HUDEP-2 (cell line): ENCODE measurements around the gene FAM118B.
A peak's percentile ranks its signal among the peaks of the same experiment; 100 is the strongest.

ENCODE experiments used
- DNase-seq, 76 experiments: peaks; one replicate each; lab custom pipeline; 2025; ENCODE audit not compliant: unreplicated experiment in 76 of 76; lab: John Stamatoyannopoulos, UW

The FAM118B gene

GRCh38 chr11:126211236-126212088, at the start of gene FAM118B, which contains the start of gene RPUSD4:
Gene FAM118B (plus strand): TSS chr11:126211782. CDS start chr11:126235002, 23,220 bp downstream.
Gene RPUSD4 (minus strand): TSS chr11:126211650. CDS start chr11:126211638, 12 bp downstream.
- peak in 75 of 76 experiments; percentile 42 to 98 (median 94) for DNase-seq

- no peak for DNase-seq
These were observed 49.1 kb upstream of the FAM118B start for GRCh38 chr11:126162306-126163030.

- no peak for DNase-seq
These were observed 48.4 kb upstream of the FAM118B start for GRCh38 chr11:126163074-126163700.

- DNase-seq, result no peak
These were observed 47.8 kb upstream of the FAM118B start for GRCh38 chr11:126163779-126164178.

GRCh38 chr11:126164781-126165180, 46.8 kb upstream of the FAM118B start:
- DNase-seq, result no peak

- DNase-seq, result no peak
These were observed 46.3 kb upstream of the FAM118B start for GRCh38 chr11:126165311-126165720.

GRCh38 chr11:126165757-126166156, 45.8 kb upstream of the FAM118B start:
- DNase-seq, result no peak

GRCh38 chr11:126166413-126166812, 45.2 kb upstream of the FAM118B start:
- no peak for DNase-seq

GRCh38 chr11:126167488-126167887, 44.1 kb upstream of the FAM118B start:
- DNase-seq, result no peak

- no peak for DNase-seq
These were observed 42.3 kb upstream of the FAM118B start for GRCh38 chr11:126169291-126169690.

GRCh38 chr11:126172596-126173038, 39.0 kb upstream of the FAM118B start:
- no peak for DNase-seq

- no peak for DNase-seq
These were observed 38.3 kb upstream of the FAM118B start for GRCh38 chr11:126173257-126173656.

GRCh38 chr11:126174816-126175215, 36.8 kb upstream of the FAM118B start:
- no peak for DNase-seq

GRCh38 chr11:126175393-126175792, 36.2 kb upstream of the FAM118B start:
- no peak for DNase-seq

- DNase-seq, result no peak
These were observed 34.6 kb upstream of the FAM118B start for GRCh38 chr11:126176853-126177470.

GRCh38 chr11:126181939-126182730, 29.4 kb upstream of the FAM118B start:
- no peak for DNase-seq

GRCh38 chr11:126182787-126183445, 28.7 kb upstream of the FAM118B start:
- DNase-seq, result no peak

- DNase-seq, result no peak
These were observed 26.1 kb upstream of the FAM118B start for GRCh38 chr11:126185259-126186024.
